K562 (cell line): Measurements from ENCODE around the gene MAP4. TPM values are rescaled to one million over a fixed set of nuclear protein-coding genes. Genes with fewer than 3 reads are reported as not detected.

Experiments
- ELF1 ChIP-seq: fragments of 200-800 bp; sonication (Bioruptor generic); IDR thresholded peaks from 2 replicates; pipeline ENCODE4 v1.6.1; 2016; ENCODE audit warnings: missing genetic modification characterization, missing compliant biosample characterization
- polyA plus RNA-seq, 8 experiments: library from polyadenylated mRNA; depleted of rRNA in 4 of 8; stranded (reverse) in 5 of 8; unstranded in 3 of 8; fragments of >200 nt; fragmentation: Nextera tagmentation in 2 of 8; fragmentation: Illumina TruSeq in 1 of 8; extraction: Ambion mirVana in 2 of 8; extraction: Trizol in 1 of 8; gene quantifications; 2 replicates each; pipeline versions ENCODE4 v1.2.1 to v1.2.3, GENCODE V29; 2011 to 2014; ENCODE audit warnings: inconsistent platforms in 1 of 8, missing spikeins in 1 of 8
- total RNA-seq, 7 experiments: library from RNA; depleted of rRNA in 6 of 7; stranded (reverse); fragments of >200 nt in 6 of 7; fragmentation: Illumina TruSeq in 2 of 7; extraction: Trizol in 2 of 7; gene quantifications; 2 replicates each; pipeline versions ENCODE4 v1.2.1 to v1.2.3, GENCODE V29; 2011 to 2021; ENCODE audit warnings: low replicate concordance in 1 of 7
- TF ChIP-seq, protein P1 (sequence below): fragments of 250-450 bp; sonication (Bioruptor Pico); IDR thresholded peaks from 2 replicates; pipeline ENCODE4 v1.9.0; 2021; ENCODE audit warnings: mild to moderate bottlenecking, inconsistent platforms
- TF ChIP-seq, protein P2 (sequence below): conservative IDR thresholded peaks from 2 replicates; pipeline ENCODE4 v1.6.1; 2011; ENCODE audit warnings: low read depth, mild to moderate bottlenecking, low read length; ENCODE audit not compliant: control insufficient read depth
- TF ChIP-seq, protein P3 (sequence below): fragments of 250-450 bp; sonication (Bioruptor Pico); IDR thresholded peaks from 2 replicates; pipeline ENCODE4 v1.4.0; 2020; ENCODE audit warnings: mild to moderate bottlenecking
- TF ChIP-seq, protein P4 (sequence below), 2 experiments: fragments of 200-800 bp in 1 of 2; sonication (Bioruptor generic) in 1 of 2; sonication (generic) in 1 of 2; formaldehyde crosslinking in 1 of 2; IDR thresholded peaks in 1 of 2; conservative IDR thresholded peaks in 1 of 2; 2 replicates each; pipeline versions ENCODE4 v1.5.0 to v1.6.1; 2016 to 2020; ENCODE audit warnings: missing compliant biosample characterization in 1 of 2, missing genetic modification characterization in 1 of 2, missing genetic modification reagents in 1 of 2
- TF ChIP-seq, protein P5 (sequence below): sonication (generic); formaldehyde crosslinking; IDR thresholded peaks from 2 replicates; pipeline ENCODE4 v1.8.0; 2022; ENCODE audit warnings: mild to moderate bottlenecking, missing genetic modification reagents
- TF ChIP-seq, protein P6 (sequence below): fragments of 450-650 bp; IDR thresholded peaks from 2 replicates; pipeline ENCODE4 v1.7.1; 2018; ENCODE audit warnings: mild to moderate bottlenecking, low read depth; ENCODE audit not compliant: partially characterized antibody

The MAP4 gene
- total and polyA plus RNA-seq, 9 of the 15 experiments (the other 6 are each of a cell fraction or from before 2014, with no cell fraction given) = 13.3 to 141 (median 36.8) TPM

DNA sequence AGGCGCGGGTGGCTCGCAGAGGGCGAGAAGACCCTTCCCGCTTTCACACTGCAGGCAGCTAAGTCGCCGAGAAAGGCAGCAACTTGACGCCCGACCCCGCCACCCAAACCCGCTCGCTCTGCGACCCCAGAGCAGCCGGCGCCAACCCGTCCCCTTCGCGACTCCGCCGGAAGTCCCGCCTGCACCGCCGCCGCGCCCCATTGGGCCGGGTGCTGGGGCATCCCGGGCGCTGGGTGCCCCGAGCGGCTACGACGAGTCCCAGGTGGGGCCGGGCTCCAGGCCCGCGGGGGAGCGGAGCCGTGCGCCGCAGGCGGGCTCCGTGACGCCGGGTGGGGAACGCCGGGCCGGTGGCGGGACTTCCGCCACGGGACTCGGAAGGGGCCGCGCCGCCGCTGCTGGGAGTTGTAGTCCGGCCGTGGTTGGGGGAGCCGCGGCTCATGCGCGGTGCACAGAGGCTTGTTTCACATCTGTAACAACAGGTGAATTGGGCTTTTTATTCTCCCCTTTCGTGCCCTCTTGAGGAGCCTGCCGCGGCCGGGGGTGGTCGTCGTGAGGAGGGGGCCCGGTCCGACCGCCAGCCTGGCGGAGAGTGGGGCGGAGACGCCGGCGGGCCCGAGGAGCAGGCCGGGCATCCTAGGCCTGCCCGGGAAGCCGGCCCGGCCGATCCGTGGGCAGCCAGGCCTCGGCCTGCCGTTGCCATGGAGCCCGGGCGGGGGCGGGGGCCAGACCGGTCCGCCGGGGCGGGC lies 213.3 kb downstream of the MAP4 start, which contains the start of gene DHX30 (continued):
- TF ChIP-seq, protein P1, sequence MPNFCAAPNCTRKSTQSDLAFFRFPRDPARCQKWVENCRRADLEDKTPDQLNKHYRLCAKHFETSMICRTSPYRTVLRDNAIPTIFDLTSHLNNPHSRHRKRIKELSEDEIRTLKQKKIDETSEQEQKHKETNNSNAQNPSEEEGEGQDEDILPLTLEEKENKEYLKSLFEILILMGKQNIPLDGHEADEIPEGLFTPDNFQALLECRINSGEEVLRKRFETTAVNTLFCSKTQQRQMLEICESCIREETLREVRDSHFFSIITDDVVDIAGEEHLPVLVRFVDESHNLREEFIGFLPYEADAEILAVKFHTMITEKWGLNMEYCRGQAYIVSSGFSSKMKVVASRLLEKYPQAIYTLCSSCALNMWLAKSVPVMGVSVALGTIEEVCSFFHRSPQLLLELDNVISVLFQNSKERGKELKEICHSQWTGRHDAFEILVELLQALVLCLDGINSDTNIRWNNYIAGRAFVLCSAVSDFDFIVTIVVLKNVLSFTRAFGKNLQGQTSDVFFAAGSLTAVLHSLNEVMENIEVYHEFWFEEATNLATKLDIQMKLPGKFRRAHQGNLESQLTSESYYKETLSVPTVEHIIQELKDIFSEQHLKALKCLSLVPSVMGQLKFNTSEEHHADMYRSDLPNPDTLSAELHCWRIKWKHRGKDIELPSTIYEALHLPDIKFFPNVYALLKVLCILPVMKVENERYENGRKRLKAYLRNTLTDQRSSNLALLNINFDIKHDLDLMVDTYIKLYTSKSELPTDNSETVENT (CRISPR knock-in tag) = 0 out of 2 replicates have a peak, but pooled peaks have one; percentile 10
- TF ChIP-seq ELF1 = peak; percentile 96
- TF ChIP-seq, protein P2, sequence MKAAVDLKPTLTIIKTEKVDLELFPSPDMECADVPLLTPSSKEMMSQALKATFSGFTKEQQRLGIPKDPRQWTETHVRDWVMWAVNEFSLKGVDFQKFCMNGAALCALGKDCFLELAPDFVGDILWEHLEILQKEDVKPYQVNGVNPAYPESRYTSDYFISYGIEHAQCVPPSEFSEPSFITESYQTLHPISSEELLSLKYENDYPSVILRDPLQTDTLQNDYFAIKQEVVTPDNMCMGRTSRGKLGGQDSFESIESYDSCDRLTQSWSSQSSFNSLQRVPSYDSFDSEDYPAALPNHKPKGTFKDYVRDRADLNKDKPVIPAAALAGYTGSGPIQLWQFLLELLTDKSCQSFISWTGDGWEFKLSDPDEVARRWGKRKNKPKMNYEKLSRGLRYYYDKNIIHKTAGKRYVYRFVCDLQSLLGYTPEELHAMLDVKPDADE = peak; percentile 95
- TF ChIP-seq, protein P3, sequence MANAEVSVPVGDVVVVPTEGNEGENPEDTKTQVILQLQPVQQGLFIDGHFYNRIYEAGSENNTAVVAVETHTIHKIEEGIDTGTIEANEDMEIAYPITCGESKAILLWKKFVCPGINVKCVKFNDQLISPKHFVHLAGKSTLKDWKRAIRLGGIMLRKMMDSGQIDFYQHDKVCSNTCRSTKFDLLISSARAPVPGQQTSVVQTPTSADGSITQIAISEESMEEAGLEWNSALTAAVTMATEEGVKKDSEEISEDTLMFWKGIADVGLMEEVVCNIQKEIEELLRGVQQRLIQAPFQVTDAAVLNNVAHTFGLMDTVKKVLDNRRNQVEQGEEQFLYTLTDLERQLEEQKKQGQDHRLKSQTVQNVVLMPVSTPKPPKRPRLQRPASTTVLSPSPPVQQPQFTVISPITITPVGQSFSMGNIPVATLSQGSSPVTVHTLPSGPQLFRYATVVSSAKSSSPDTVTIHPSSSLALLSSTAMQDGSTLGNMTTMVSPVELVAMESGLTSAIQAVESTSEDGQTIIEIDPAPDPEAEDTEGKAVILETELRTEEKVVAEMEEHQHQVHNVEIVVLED (CRISPR knock-in tag) = peak; percentile 83
- TF ChIP-seq, protein P4, sequence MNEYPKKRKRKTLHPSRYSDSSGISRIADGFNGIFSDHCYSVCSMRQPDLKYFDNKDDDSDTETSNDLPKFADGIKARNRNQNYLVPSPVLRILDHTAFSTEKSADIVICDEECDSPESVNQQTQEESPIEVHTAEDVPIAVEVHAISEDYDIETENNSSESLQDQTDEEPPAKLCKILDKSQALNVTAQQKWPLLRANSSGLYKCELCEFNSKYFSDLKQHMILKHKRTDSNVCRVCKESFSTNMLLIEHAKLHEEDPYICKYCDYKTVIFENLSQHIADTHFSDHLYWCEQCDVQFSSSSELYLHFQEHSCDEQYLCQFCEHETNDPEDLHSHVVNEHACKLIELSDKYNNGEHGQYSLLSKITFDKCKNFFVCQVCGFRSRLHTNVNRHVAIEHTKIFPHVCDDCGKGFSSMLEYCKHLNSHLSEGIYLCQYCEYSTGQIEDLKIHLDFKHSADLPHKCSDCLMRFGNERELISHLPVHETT (CRISPR knock-in tag; conservative IDR thresholded peaks at IDR 0.05 in 1 of 2, IDR thresholded peaks at IDR 0.05 in 1 of 2) = peak in 1 of 2 experiments; percentile 96; a peak in 2 of 4 replicates
- TF ChIP-seq, protein P5, sequence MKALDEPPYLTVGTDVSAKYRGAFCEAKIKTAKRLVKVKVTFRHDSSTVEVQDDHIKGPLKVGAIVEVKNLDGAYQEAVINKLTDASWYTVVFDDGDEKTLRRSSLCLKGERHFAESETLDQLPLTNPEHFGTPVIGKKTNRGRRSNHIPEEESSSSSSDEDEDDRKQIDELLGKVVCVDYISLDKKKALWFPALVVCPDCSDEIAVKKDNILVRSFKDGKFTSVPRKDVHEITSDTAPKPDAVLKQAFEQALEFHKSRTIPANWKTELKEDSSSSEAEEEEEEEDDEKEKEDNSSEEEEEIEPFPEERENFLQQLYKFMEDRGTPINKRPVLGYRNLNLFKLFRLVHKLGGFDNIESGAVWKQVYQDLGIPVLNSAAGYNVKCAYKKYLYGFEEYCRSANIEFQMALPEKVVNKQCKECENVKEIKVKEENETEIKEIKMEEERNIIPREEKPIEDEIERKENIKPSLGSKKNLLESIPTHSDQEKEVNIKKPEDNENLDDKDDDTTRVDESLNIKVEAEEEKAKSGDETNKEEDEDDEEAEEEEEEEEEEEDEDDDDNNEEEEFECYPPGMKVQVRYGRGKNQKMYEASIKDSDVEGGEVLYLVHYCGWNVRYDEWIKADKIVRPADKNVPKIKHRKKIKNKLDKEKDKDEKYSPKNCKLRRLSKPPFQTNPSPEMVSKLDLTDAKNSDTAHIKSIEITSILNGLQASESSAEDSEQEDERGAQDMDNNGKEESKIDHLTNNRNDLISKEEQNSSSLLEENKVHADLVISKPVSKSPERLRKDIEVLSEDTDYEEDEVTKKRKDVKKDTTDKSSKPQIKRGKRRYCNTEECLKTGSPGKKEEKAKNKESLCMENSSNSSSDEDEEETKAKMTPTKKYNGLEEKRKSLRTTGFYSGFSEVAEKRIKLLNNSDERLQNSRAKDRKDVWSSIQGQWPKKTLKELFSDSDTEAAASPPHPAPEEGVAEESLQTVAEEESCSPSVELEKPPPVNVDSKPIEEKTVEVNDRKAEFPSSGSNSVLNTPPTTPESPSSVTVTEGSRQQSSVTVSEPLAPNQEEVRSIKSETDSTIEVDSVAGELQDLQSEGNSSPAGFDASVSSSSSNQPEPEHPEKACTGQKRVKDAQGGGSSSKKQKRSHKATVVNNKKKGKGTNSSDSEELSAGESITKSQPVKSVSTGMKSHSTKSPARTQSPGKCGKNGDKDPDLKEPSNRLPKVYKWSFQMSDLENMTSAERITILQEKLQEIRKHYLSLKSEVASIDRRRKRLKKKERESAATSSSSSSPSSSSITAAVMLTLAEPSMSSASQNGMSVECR (CRISPR knock-in tag) = peak; percentile 91
- TF ChIP-seq, protein P6, sequence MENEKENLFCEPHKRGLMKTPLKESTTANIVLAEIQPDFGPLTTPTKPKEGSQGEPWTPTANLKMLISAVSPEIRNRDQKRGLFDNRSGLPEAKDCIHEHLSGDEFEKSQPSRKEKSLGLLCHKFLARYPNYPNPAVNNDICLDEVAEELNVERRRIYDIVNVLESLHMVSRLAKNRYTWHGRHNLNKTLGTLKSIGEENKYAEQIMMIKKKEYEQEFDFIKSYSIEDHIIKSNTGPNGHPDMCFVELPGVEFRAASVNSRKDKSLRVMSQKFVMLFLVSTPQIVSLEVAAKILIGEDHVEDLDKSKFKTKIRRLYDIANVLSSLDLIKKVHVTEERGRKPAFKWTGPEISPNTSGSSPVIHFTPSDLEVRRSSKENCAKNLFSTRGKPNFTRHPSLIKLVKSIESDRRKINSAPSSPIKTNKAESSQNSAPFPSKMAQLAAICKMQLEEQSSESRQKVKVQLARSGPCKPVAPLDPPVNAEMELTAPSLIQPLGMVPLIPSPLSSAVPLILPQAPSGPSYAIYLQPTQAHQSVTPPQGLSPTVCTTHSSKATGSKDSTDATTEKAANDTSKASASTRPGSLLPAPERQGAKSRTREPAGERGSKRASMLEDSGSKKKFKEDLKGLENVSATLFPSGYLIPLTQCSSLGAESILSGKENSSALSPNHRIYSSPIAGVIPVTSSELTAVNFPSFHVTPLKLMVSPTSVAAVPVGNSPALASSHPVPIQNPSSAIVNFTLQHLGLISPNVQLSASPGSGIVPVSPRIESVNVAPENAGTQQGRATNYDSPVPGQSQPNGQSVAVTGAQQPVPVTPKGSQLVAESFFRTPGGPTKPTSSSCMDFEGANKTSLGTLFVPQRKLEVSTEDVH = peak; percentile 9
